Neutrophil (primary cell): ENCODE measurements around the gene NFKB1.

Experiments used
- H3K27ac ChIP-seq: fragments of 200-600 bp; sonication (generic); 2 replicates; pipeline ENCODE4 v1.5.1; 2016; ENCODE audit warnings: mild to moderate bottlenecking, moderate library complexity
- H3K27me3 ChIP-seq: fragments of 200-600 bp; sonication (generic); 2 replicates; pipeline ENCODE4 v1.6.0; 2016; ENCODE audit warnings: mild to moderate bottlenecking
- H3K36me3 ChIP-seq: fragments of 200-600 bp; sonication (generic); 2 replicates; pipeline ENCODE4 v1.5.1; 2017
- H3K4me1 ChIP-seq, 2 experiments: fragments of 200-600 bp in 1 of 2; sonication (generic) in 1 of 2; 1 replicate in 1 of 2; 2 replicates in 1 of 2; pipeline versions ENCODE4 v1.5.1 to v1.6.1; 2013 to 2016; ENCODE audit warnings: low read depth in 1 of 2, low read length in 1 of 2, mild to moderate bottlenecking in 1 of 2, moderate library complexity in 1 of 2; ENCODE audit not compliant: control insufficient read depth in 1 of 2, insufficient read depth in 1 of 2
- H3K4me3 ChIP-seq, 2 experiments: fragments of 200-600 bp in 1 of 2; sonication (generic) in 1 of 2; 1 replicate in 1 of 2; 2 replicates in 1 of 2; pipeline ENCODE4 v1.5.1; 2013 to 2016; ENCODE audit warnings: low read depth in 1 of 2, low read length in 1 of 2, mild to moderate bottlenecking in 1 of 2, moderate library complexity in 1 of 2
- H3K9me3 ChIP-seq: fragments of 200-600 bp; sonication (generic); 2 replicates; pipeline ENCODE4 v1.5.1; 2016
- TF ChIP-seq, protein P1 (sequence below): fragments of 200-600 bp; sonication (generic); IDR thresholded peaks from 2 replicates; pipeline ENCODE4 v1.5.1; 2016; ENCODE audit warnings: antibody characterized with exemption

NFKB1 gene

DNA sequence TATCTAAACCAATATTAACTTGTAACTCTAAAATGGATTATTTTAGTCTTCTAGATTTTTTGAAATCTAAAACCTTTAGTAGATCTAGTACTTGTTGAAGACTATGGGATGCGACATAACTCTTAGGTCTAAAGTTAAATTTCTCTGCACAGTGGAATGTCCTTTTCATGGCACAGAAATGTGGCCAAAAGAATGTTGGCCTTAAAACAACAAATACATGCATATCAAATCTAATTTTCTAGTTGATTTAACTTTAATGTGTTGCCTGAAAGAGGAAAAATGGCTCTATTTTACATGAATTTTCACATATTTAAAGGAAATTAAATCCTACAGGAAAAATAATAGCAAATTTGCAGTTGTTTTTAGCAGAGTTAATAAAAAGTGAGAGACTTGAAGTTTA, 30.3 kb downstream of the NFKB1 start:
- Histone ChIP-seq H3K27me3 (no peaks in the 10 kb centered on the region), H3K4me1 (no peaks in the 10 kb centered on the region), H3K27ac (no peak overlapping the region), H3K9me3 (no peaks in the 10 kb centered on the region), H3K4me3 (no peak overlapping the region), H3K36me3 (peaks cover 28% of the 10 kb centered on the region)
- TF ChIP-seq, protein P1, sequence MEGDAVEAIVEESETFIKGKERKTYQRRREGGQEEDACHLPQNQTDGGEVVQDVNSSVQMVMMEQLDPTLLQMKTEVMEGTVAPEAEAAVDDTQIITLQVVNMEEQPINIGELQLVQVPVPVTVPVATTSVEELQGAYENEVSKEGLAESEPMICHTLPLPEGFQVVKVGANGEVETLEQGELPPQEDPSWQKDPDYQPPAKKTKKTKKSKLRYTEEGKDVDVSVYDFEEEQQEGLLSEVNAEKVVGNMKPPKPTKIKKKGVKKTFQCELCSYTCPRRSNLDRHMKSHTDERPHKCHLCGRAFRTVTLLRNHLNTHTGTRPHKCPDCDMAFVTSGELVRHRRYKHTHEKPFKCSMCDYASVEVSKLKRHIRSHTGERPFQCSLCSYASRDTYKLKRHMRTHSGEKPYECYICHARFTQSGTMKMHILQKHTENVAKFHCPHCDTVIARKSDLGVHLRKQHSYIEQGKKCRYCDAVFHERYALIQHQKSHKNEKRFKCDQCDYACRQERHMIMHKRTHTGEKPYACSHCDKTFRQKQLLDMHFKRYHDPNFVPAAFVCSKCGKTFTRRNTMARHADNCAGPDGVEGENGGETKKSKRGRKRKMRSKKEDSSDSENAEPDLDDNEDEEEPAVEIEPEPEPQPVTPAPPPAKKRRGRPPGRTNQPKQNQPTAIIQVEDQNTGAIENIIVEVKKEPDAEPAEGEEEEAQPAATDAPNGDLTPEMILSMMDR = no peak

DNA sequence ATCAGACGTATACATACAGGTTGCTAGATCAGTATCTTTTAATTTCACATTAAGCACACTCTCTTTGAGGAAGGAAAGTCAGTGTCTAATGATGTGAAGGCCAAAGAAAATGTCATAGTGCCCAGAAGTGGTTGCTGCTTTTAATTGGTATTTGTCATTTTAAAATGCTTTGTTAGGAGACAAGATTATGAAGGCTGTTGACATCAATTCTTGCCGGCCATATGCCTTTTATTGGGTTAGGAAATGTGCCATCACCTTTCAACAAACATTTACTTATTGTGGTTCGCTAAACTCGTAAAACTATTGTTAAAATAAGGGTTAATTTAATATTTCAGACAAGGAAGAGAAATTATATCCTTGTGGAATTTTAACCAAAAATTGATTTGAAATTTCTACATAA, 32.2 kb downstream of the NFKB1 start:
- no peaks in the 10 kb centered on the region for H3K9me3 ChIP-seq
- peaks cover 35% of the 10 kb centered on the region for H3K36me3 ChIP-seq
- H3K4me3 ChIP-seq = no peak overlapping the region
- TF ChIP-seq, protein P1 = no peak
- H3K27ac ChIP-seq = no peak overlapping the region
- H3K27me3 ChIP-seq = no peaks in the 10 kb centered on the region
- no peaks in the 10 kb centered on the region for H3K4me1 ChIP-seq

DNA sequence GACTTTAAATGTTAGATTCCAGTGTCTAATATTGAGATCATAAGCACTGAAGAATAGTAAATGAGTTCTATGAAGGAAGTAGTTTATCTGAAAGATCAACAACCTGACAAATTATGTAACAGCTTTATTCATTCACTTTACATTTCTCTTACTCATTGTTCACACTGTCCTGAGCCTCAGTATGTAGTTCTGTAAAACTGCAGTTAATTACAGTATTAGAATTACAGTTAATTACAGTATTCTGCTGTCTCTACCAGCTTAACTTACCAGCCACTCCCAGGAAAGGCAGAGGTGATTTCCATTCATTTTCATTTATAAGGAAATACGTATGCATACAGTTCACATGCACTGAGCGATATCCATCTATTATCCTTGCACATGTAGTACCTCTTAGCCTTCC, 32.7 kb downstream of the NFKB1 start:
- Histone ChIP-seq H3K9me3 (no peaks in the 10 kb centered on the region), H3K27ac (no peak overlapping the region), H3K36me3 (peaks cover 41% of the 10 kb centered on the region), H3K27me3 (no peaks in the 10 kb centered on the region), H3K4me3 (no peak overlapping the region), H3K4me1 (no peaks in the 10 kb centered on the region)
- TF ChIP-seq, protein P1 = no peak

DNA sequence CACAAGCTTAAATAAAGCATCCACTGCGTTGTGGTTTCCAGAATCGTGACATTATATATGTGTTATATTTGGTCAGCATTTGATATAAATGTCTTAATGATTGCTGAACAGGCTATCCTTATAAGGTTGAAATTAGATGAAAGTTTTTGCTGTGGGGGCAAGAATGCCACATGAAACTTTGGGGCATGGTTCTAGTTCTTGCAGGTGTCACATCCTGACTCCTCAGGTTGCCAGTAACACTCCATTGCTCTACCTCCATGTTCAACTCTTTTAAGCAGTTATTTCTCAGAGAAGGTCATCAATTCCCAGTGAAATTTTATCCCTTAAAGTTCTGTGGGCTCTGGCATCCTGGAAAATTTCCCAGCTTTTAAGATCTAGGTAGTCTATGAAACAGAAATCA, 33.7 kb downstream of the NFKB1 start:
- TF ChIP-seq, protein P1 = no peak
- H3K4me1 ChIP-seq = no peaks in the 10 kb centered on the region
- peaks cover 42% of the 10 kb centered on the region for H3K36me3 ChIP-seq
- H3K27me3 ChIP-seq = no peaks in the 10 kb centered on the region
- H3K27ac ChIP-seq = no peak overlapping the region
- no peak overlapping the region for H3K4me3 ChIP-seq
- no peaks in the 10 kb centered on the region for H3K9me3 ChIP-seq

DNA sequence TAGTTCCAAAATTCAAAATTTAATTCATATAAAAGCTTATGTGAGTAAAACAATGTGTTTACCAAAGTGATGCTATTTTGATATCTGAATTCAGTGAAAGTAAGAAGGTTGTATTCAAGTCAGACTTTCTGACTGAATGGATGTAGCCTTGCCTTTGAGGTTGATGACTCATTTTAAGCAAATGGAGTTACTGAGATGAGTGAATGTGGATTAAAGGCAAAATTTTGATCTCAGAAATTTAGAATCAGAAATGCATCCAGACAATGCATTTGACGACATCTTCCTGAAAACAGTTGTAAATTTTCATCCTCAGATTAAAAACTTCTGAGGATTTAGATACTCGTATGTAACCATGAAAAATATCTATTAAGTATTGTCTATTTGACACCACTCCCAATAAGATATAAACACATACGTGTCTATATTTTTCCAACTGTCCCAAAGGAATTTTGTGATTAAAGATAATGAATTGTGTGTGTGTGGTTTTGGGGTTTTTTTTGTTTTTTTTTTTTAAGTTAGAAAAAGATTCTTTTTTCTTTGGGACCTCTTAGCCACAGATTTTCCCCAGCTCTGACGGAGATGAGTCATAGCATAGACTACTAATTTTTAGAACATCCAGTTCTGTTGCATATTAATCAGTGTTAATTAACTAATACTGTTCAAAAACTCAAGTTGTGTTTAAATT, 34.4 kb downstream of the NFKB1 start:
- Histone ChIP-seq H3K36me3 (peaks cover 42% of the 10 kb centered on the region), H3K4me3 (no peak overlapping the region), H3K27ac (no peak overlapping the region), H3K9me3 (no peaks in the 10 kb centered on the region), H3K4me1 (no peaks in the 10 kb centered on the region), H3K27me3 (no peaks in the 10 kb centered on the region)
- TF ChIP-seq, protein P1 = no peak
